ENCODE results near the gene CDK10. TPM values are rescaled to one million over a fixed set of nuclear protein-coding genes. Genes with fewer than 3 reads are reported as not detected.
A peak's percentile ranks its signal among the peaks of the same experiment; 100 is the strongest.

The CDK10 gene
- polyA plus RNA-seq, 1 experiment = 31.6 TPM

- TF ChIP-seq, protein P1, sequence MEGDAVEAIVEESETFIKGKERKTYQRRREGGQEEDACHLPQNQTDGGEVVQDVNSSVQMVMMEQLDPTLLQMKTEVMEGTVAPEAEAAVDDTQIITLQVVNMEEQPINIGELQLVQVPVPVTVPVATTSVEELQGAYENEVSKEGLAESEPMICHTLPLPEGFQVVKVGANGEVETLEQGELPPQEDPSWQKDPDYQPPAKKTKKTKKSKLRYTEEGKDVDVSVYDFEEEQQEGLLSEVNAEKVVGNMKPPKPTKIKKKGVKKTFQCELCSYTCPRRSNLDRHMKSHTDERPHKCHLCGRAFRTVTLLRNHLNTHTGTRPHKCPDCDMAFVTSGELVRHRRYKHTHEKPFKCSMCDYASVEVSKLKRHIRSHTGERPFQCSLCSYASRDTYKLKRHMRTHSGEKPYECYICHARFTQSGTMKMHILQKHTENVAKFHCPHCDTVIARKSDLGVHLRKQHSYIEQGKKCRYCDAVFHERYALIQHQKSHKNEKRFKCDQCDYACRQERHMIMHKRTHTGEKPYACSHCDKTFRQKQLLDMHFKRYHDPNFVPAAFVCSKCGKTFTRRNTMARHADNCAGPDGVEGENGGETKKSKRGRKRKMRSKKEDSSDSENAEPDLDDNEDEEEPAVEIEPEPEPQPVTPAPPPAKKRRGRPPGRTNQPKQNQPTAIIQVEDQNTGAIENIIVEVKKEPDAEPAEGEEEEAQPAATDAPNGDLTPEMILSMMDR (IDR thresholded peaks at IDR 0.05; ENCODE audit: low read depth, low read length) = no peak
- DNase-seq (ENCODE audit: low read depth, low spot score) = no peak
- ChIA-PET POLR2A (no interaction called here), CTCF (no interaction called here)
- Histone ChIP-seq H3K27ac (ENCODE audit: low read depth, low read length) (no peak overlapping the region), H3K9me3 (ENCODE audit: control insufficient read depth, insufficient read depth, low read length) (peaks cover 1% of the 10 kb centered on the region; the same call in 1 of the 2 replicates), H3K4me3 (ENCODE audit: low read depth, low read length) (no peak overlapping the region), H3K27me3 (ENCODE audit: control insufficient read depth, insufficient read depth, low read length) (no peaks in the 10 kb centered on the region)
Observed at GRCh38 chr16:89651584-89651983, 34.9 kb upstream of the CDK10 start.

DNA sequence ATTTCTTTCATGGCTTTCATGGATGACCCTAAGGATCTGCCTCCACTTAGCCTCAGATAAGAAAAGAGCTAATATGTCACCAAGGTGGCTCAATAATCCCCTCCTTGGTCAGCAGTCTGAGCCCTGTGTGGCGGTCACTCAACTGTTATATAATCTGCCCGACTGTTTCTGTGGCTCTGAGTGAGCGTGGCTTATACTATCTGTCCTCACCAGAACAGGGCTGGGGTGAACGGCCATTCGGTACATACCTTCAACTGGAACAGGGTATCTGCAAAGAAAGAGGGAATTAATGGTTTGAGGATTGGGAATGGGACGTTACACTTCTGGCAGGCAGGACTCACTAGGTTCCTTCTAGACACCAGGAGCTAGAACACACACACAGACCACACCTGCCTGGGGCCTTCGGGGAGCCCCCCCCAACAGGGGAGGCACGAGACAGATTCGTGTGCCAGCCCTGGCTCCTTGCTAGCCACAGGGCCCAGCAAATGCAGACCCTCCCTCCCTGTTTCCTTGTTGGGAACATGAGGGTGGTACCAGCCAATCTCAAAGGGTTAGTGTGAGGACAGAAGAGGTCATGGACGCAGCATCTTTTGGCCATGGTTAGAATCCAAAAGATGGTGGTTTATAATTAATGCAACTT, 32.7 kb upstream of the CDK10 start:
- Histone ChIP-seq H3K27ac (ENCODE audit: low read depth, low read length) (no peak overlapping the region), H3K4me3 (ENCODE audit: low read depth, low read length) (no peak overlapping the region), H3K27me3 (ENCODE audit: control insufficient read depth, insufficient read depth, low read length) (no peaks in the 10 kb centered on the region), H3K9me3 (ENCODE audit: control insufficient read depth, insufficient read depth, low read length) (peaks cover 3% of the 10 kb centered on the region; the same call in 1 of the 2 replicates)
- POLR2A ChIA-PET = interaction anchor here (0.7 kb wide), 2 partner anchors 21 to 95 kb away, joined by 5 to 8 read pairs; no protein-coding TSS in a partner anchor
- TF ChIP-seq, protein P1 (IDR thresholded peaks at IDR 0.05; ENCODE audit: low read depth, low read length) = no peak
- DNase-seq (ENCODE audit: low read depth, low spot score) = no peak
- CTCF ChIA-PET = interaction anchor here (0.9 to 1.7 kb wide), 3 partner anchors 12 to 97 kb away, joined by 3 to 10 read pairs (median 4); no protein-coding TSS in a partner anchor

DNA sequence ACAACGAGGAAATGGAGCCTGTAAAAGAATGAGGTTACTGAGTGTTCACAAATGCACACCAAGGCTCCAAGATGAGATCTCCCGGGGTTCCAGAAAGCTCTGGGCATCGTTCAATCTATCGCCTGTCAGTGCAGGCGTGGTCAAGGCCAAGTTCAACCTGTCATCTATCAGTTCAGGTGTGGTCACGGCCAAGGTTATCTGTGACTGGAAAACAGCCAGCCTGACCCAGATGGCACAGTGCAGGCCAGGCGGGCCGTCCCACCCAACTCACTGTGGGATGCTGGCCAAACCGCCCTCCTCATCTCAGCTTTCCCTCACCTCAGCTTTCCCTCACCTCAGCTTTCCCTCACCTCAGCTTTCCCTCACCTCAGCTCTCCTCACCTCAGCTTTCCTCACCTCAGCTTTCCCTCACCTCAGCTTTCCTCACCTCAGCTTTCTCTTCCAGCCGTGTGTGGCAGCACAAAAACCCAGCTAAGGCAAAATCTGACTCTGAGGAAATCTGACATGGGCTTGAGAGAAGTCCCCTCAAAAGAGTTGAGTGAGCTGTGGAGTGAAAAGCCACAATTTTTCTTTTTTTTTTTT, 31.3 kb upstream of the CDK10 start:
- TF ChIP-seq, protein P1 (IDR thresholded peaks at IDR 0.05; ENCODE audit: low read depth, low read length) = no peak
- Histone ChIP-seq H3K4me3 (ENCODE audit: low read depth, low read length) (no peak overlapping the region), H3K27ac (ENCODE audit: low read depth, low read length) (no peak overlapping the region), H3K27me3 (ENCODE audit: control insufficient read depth, insufficient read depth, low read length) (no peaks in the 10 kb centered on the region), H3K9me3 (ENCODE audit: control insufficient read depth, insufficient read depth, low read length) (peaks cover 3% of the 10 kb centered on the region; the same call in 1 of the 2 replicates)
- POLR2A ChIA-PET = no interaction called here
- DNase-seq (ENCODE audit: low read depth, low spot score) = no peak
- CTCF ChIA-PET = interaction anchor here (1.7 kb wide), 1 partner anchor 13 kb away, joined by 4 read pairs; no protein-coding TSS in a partner anchor

- ChIA-PET CTCF (interaction anchor here (0.6 kb wide), 1 partner anchor 15 kb away, joined by 3 read pairs; no protein-coding TSS in a partner anchor), POLR2A (interaction anchor here (0.7 to 1.7 kb wide), 3 partner anchors 30 to 149 kb away, joined by 4 to 8 read pairs (median 5); partner anchors contain the start of gene CDK10)
- Histone ChIP-seq H3K27ac (ENCODE audit: low read depth, low read length) (no peak overlapping the region), H3K27me3 (ENCODE audit: control insufficient read depth, insufficient read depth, low read length) (no peaks in the 10 kb centered on the region), H3K4me3 (ENCODE audit: low read depth, low read length) (peak overlapping the region; percentile 93), H3K9me3 (ENCODE audit: control insufficient read depth, insufficient read depth, low read length) (peaks cover 3% of the 10 kb centered on the region; the same call in 1 of the 2 replicates)
- no peak for DNase-seq (ENCODE audit: low read depth, low spot score)
- TF ChIP-seq, protein P1 (IDR thresholded peaks at IDR 0.05; ENCODE audit: low read depth, low read length) = no peak
Observed at GRCh38 chr16:89656435-89657121, 29.9 kb upstream of the CDK10 start.
